SK-N-DZ (cell line): ENCODE results near the gene KXD1. TPM values are rescaled to one million over a fixed set of nuclear protein-coding genes. Genes with fewer than 3 reads are reported as not detected.
"Not testable (repeated sequence)": the region's sequence is repeated elsewhere in the genome, so short reads cannot be mapped to it uniquely, and the experiment has no call there.

Source experiments
- DNase-seq: peaks from one replicate; pipeline ENCODE4 v3.0.0-alpha.2; 2015; ENCODE audit warnings: low spot score
- polyA plus RNA-seq, 2 experiments: library from polyadenylated mRNA; depleted of rRNA; stranded (reverse); fragments of >200 nt; gene quantifications; 2 replicates each; pipeline ENCODE4 v1.2.3, GENCODE V29; 2014

The KXD1 gene
- 89.4 and 109 TPM in 2 replicates for polyA plus RNA-seq (2014; cell fraction: cytosol; rRNA removed)
- polyA plus RNA-seq (2014; cell fraction: nucleus; rRNA removed): 75.4 and 103 TPM in 2 replicates

DNA sequence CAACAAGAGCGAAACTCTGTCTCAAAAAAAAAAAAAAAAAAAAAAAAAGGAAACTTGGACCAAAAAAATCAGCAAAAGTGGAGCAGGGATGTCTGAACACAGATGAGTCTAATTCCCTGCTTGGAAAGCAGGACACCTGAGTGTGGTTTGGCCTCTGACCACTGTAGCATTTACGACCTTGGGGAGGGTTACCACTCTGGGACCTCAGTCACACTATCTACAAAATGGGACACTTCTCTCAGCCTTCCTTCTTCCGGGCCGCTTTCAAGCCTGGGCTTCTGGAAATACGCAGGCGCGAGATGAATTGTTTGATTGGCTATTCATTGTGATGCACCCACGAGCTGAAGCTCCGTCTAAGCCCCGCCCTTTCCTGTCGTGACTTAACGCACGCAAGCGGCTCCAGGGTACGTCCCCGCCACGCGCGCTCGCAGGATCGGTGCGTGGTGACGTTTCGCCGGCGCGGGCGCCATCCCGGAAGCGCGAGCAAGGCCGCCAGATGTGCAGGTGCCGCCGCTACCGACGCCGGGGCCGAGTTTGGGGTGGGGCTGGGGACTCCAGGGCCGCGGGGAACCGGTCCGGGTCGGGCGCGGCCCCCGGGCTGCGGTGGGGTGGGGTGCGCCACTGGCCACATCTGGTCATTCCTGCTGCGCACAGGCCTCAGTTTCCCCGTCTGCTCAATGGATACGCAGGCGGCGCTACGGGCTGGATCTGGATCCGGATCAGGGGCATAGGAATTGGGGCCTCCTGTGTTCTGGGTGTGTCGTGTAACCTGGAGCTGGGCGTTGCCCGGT lies at the start of gene KXD1:
Gene KXD1, plus strand, starts transcription at position 460 of the 791 bp plus-strand sequence. CDS start 4,187 bp downstream, outside the sequence.
- DNase-seq: peak; percentile 98

DNA sequence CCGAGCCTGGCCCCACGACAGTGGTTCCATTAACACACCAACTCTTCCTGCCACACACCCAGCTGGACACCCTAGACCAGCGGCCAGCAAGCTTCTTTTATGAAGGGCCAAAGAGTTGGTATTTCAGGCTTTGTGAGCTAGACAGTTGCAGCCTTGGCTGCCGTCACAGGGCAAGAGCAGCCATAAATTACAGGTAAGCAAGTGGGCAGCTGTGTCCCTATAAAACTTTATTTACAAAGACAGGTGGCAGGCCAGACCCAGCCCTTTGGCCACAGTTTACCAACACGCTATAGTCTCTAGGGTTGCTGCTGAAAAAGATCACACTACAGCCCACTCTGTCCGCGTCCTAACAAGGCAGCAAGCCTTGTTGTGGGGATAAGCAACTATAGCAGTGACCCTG lies 49.1 kb upstream of the KXD1 start:
- DNase-seq: no peak

DNA sequence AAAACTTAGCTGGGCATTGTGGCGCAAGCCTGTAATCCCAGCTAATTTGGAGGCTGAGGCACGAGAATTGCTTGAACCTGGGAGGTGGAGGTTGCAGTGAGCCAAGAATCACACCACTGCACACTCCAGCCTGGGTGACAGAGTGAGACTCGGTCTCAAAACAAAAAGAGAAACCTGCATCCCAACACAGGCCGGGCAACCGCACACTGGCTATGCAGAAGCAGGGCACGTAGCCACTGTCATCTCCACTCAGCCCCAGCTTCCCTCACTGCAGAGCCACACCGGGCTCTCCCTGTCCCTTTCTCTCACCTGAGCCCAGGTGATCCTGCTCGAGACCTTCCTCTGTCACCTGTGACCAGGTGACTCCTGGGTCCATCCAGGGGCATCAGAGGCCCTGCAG lies 47.5 kb upstream of the KXD1 start:
- no peak for DNase-seq

- DNase-seq: no peak
These were observed 43.8 kb upstream of the KXD1 start for GRCh38 chr19:18513868-18514267.

DNA sequence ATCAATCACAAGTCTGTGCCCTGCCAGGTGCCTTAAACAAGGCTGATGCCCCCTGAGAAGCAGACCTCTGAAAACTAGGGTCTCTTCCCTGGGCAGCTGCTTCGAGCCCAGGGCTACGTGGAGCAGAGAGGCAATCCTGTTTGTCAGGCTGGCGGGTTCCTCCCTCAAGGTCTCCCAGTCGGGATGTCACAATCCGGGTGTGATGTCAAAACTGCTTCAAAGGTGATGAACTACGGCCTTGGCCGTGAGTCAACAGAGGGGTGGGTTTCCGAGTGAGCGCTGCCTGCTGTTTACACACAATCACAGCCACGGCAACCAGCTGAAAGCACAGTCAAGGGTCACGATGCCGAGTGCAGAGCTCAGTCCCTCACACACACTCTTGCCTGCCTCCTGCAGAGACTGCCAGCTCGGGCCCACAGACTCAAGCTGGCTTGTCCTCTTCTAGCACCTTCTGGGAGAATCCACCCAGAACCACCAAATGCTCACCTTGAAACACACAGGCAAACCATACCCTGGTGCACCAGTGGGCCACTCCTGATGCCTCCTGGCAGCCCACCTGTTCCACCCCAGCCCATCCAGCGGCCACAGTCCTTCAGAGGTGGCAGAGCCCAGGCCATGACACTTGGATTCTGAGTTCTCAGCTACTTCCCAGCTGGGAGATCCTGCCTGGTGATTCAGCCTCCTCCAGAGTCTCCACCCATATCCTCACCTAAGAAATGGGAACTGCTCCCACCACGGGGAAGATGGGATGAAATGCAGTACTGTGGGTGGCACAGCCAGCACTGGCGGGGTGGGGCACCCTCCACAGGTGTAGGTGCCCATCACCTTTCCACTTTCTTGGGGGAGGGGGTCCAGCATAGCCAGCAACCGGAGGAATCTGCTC lies 42.6 kb upstream of the KXD1 start:
- DNase-seq: no peak

- no peak for DNase-seq
These were observed 41.7 kb upstream of the KXD1 start for GRCh38 chr19:18515959-18516358.

GRCh38 chr19:18517606-18518005 lies 40.1 kb upstream of the KXD1 start:
- DNase-seq: no peak

DNA sequence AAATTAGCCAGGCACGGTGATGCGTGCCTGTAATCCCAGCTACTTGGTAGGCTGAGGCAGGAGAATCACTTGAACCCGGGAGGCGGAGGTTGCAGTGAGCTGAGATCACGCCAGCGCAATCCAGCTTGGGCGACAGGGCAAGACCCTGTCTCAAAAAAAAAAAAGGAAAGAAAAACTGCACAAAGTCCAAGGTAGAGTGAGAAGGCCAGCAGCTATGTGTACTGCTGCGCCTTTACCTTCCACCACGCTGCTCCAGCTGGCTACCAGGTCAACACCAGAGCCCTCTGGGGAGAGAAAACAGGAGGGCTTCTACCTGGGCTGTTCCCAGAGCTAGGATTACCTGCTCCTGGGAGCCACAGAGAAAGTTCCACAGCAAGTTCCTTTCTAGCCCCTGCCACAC lies 39.0 kb upstream of the KXD1 start:
- no peak for DNase-seq

DNA sequence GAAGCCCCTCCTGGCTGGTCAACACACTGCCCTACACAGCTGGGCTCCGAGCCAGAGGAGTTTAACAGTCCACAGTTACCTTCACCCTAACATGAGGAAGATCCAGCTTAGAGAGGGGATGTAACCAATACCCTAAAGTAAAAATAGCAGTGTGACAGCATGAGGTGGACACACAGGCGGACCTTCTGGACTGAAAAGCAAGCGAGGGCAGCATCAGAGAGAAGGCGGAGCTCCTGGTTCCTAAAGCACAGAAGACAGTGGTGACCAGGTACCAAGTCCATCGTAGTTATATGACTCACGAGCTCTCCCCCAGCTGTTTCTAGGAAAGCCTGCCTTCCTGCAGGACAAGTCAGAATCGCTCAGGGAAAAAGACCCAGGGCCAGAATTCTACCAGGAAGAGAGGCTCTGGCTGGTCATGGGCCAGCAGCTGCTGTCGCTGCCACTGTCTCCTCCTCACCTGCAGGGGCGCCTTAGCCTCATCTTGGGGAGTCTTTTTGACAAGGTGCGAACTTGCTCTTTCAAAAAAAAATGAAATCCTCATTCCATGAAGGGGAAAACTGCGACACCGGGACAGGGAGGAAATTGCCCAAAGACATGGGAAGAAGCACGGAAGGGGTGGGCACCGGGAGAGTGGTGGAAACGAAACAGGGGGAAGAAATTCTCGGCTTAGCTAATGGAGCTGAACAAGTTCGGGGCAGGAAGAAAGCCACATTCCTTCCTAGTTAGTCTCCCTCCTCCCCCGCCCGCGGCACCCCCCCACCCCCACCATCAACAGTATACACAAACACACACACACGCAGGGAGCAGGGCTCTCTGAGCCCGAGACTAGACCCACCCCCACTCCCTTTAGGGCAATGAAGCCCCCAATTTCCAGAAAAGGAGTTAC lies 37.5 kb upstream of the KXD1 start:
- DNase-seq: peak; percentile 58

GRCh38 chr19:18520848-18521691 lies 36.6 kb upstream of the KXD1 start:
- no peak for DNase-seq

GRCh38 chr19:18521692-18522123 lies 36.0 kb upstream of the KXD1 start, which contains the start of gene ELL:
ELL (minus strand) TSS chr19:18522070; CDS start chr19:18522055, 15 bp downstream.
- no peak for DNase-seq

DNA sequence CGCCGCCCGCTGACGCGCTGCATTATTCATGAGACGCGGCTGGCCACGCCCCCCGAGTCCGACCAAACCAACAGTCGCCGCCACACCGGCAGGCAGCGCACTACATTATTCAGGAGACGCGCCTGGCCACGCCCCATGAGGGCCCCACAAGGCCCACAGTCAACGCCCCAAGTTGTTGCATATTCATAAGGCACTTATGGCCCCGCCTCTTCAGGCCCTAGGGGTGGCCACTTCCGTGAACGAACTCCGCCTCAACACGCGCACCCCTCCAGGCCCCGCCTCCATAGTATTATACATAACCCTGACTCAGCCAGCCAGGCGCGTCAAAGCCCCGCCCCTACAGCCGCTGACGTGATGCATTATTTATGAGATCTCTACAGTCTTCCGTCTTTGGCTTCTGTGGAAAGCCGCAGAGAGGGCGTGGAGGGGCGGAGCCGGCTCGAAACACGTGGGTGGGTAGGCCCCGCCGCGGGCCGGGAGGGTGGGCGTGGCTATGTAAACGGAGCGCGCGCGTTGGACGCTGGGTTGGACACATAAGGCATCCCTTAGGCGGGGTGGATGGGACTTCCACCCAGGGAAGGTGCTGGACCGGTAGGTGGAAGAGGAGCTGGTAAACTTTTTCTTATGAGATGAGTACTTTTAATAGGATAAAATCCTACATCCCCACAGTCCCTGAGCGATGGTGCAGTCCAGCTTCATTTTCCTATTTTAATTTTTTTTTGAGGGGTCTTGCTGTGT lies 35.4 kb upstream of the KXD1 start:
- DNase-seq: peak; percentile 100

- DNase-seq: not testable (repeated sequence)
These were observed 34.7 kb upstream of the KXD1 start for GRCh38 chr19:18522862-18523440.

- no peak for DNase-seq
These were observed 33.8 kb upstream of the KXD1 start for GRCh38 chr19:18523841-18524240.

- no peak for DNase-seq
These were observed 31.4 kb upstream of the KXD1 start for GRCh38 chr19:18526316-18526715.

GRCh38 chr19:18529782-18530181 lies 27.9 kb upstream of the KXD1 start:
- DNase-seq: no peak

- no peak for DNase-seq
These were observed 26.2 kb upstream of the KXD1 start for GRCh38 chr19:18531485-18531884.

- DNase-seq: no peak
These were observed 25.3 kb upstream of the KXD1 start for GRCh38 chr19:18532168-18532890.

- no peak for DNase-seq
These were observed 24.6 kb upstream of the KXD1 start for GRCh38 chr19:18533058-18533457.
